Colonic mucosa (tissue), 4 donors: ENCODE results near the gene AKT2. TPM values are rescaled to one million over a fixed set of nuclear protein-coding genes. Genes with fewer than 3 reads are reported as not detected.
A peak's percentile ranks its signal among the peaks of the same experiment; 100 is the strongest.

Source experiments
- DNase-seq: peaks from one replicate; pipeline ENCODE4 v3.0.0-alpha.2; 2020
- H3K27ac ChIP-seq: fragments of 200-600 bp; one replicate; pipeline ENCODE4 v1.8.0; 2021
- H3K27me3 ChIP-seq: fragments of 200-600 bp; one replicate; pipeline ENCODE4 v1.8.0; 2021
- H3K36me3 ChIP-seq: fragments of 200-600 bp; one replicate; pipeline ENCODE4 v1.8.0; 2021
- H3K4me1 ChIP-seq: fragments of 200-600 bp; one replicate; pipeline ENCODE4 v1.8.0; 2021; ENCODE audit warnings: mild to moderate bottlenecking
- H3K4me3 ChIP-seq: fragments of 200-600 bp; one replicate; pipeline ENCODE4 v1.8.0; 2021
- H3K9ac ChIP-seq, 2 donors: one replicate each; pipeline ENCODE4 v1.7.0; 2013; ENCODE audit warnings: control low read depth in 2 of 2, low read depth in 2 of 2, low read length in 2 of 2
- H3K9me3 ChIP-seq: fragments of 200-600 bp; one replicate; pipeline ENCODE4 v1.8.0; 2021
- intact Hi-C: fragments of 100-400 bp; cut with DNase I; formaldehyde crosslinking; loops from one replicate; pipeline ENCODE4 v1.14.1; 2022
- total RNA-seq, 2 donors: library from RNA; stranded (reverse); fragmentation: NEBNext Ultra II Directional in 1 of 2; extraction: Animal tissue kit (Norgen Biotek cat#: 25700) in 1 of 2; gene quantifications; one replicate each; pipeline ENCODE4 v1.2.1, GENCODE V29; 2021
- TF ChIP-seq, protein P1 (sequence below): fragments of 200-600 bp; IDR thresholded peaks from one replicate; pipeline ENCODE4 v1.8.0; 2022; ENCODE audit warnings: antibody characterized with exemption, mild to moderate bottlenecking
- donor health status: healthy.
- donor health status: DM: no; HTN: no; CAD: no.
- donor health status: DM: no; HTN: no; CAD: no.

The AKT2 gene
- total RNA-seq, 2 donors from 2014 or later = 95.4 to 119 TPM

DNA sequence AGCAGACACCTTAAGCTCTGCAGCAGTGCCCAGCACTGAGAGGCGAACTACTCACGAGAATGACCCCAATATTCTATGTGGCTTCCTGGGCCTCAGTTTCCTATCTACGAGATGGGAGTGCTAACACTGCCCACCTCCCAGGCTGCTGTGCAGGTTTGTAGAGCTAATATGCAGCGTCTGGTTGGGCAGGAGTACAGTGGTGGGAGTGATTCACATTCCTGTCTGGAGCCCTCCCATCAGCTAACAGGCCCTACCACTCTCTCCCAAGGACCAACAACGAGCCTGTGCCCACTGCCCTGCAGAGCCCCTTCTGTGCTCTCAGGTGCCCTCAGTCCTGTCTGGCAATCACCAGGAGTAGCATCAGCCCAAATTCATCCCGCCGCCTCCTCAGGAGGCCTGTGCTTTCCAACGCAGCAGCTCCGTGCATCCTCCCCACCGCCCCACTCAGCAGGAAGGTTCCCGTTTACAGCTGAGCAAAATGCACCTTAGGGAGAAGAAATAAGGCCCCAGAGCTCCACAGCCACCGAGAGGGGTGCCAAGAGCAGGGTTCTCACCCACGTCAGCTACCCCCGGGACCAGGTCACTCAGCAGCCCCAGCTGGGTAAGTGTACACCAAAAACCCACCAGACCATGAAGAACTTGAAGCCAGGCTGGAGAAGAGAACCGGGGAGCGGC is 6.6 kb downstream of the AKT2 start:
- DNase-seq = no peak
- Histone ChIP-seq H3K4me1 (peaks cover 15% of the 10 kb centered on the region), H3K27ac (peak overlapping the region; percentile 75), H3K4me3 (no peak overlapping the region), H3K36me3 (no peaks in the 10 kb centered on the region), H3K9ac (peak overlapping the region in 1 of 2 donors; percentile 27), H3K27me3 (no peaks in the 10 kb centered on the region), H3K9me3 (no peaks in the 10 kb centered on the region)
- intact Hi-C loops = no loop called here
- TF ChIP-seq, protein P1, sequence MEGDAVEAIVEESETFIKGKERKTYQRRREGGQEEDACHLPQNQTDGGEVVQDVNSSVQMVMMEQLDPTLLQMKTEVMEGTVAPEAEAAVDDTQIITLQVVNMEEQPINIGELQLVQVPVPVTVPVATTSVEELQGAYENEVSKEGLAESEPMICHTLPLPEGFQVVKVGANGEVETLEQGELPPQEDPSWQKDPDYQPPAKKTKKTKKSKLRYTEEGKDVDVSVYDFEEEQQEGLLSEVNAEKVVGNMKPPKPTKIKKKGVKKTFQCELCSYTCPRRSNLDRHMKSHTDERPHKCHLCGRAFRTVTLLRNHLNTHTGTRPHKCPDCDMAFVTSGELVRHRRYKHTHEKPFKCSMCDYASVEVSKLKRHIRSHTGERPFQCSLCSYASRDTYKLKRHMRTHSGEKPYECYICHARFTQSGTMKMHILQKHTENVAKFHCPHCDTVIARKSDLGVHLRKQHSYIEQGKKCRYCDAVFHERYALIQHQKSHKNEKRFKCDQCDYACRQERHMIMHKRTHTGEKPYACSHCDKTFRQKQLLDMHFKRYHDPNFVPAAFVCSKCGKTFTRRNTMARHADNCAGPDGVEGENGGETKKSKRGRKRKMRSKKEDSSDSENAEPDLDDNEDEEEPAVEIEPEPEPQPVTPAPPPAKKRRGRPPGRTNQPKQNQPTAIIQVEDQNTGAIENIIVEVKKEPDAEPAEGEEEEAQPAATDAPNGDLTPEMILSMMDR = no peak

DNA sequence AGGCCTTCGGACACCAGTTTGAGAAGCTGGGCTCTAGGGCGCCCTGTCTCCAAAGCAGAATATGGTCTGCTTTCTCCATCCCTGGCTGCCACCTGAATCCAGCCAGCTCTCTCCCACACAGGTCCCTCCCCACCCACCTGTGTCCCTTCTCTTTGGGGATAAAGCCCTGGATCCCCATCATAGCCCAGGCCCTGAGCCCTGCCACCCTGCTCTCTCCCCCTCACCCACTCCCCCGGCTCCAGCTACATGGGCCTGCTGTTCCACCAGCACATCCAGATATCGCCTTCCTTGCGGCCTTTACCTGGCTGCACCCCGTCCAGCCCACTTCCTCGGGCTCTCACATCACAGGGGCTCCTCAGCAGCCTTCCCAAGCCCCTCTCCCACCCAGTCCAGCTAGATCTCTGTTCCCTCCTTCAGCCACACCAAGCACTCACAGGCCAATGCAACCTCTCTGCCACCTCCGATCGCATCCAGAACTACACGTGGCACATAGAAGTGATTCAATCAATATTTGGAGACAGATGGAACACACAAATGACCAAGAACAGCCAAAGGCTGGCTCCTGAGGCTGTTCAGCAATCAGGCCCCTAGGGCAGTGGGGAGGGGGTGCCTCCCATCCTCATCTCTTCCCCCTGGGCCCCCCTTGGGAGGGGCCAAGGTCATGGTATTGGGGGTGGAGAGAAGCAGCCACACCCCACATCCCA is 7.6 kb downstream of the AKT2 start:
- Histone ChIP-seq H3K4me3 (no peak overlapping the region), H3K9me3 (no peaks in the 10 kb centered on the region), H3K9ac (peak overlapping the region in 1 of 2 donors; percentile 15), H3K4me1 (peaks cover 14% of the 10 kb centered on the region), H3K27me3 (no peaks in the 10 kb centered on the region), H3K36me3 (no peaks in the 10 kb centered on the region), H3K27ac (no peak overlapping the region)
- no peak for DNase-seq
- TF ChIP-seq, protein P1 = no peak
- intact Hi-C loops = no loop called here

DNA sequence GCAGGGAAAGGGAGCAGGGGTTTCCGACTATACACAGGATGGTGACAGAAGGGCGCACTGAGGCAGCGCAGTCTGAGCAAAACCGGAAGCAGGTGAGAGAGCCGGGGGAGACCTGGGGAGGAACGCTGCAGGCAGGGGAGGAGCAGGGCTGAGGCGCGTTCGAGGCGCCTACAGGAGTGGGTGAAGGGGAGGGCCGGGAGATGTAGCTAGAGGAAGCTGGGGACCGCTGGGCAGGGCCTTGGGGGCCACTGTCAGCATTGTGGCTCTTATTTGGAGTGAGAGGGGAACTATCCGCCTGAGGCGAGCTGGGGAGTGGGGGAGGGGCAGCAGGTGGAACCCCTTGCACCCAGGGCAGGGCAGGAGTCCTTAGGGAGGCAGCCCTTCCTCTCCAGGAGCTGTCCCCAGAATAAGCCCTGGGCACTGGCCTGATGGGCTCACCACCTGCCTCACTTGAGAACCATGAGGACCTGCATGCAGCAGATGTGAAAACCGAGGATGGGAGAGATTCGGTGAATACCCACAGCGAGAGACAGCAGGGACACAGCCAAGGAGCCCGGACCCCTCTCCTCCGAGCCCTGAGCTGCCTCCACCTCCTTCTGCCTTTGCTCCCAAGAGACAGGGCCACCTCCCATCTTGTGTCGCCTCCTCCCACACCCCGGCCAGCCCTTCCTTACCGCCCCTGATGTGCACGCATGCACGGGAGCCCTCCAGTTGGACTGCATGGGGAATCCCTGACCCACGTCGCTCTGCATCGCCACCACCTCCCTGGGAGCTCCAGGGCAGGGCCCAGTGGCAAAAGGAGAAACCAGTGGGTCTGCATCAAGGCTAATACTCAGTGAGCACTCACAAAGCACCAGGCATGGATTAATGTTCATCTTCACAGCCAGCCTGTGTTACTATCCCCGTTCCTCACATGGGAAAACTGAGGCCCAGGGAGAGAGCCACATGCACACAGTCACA is 10.3 kb downstream of the AKT2 start:
- intact Hi-C loops = no loop called here
- H3K4me1 ChIP-seq = peaks cover 3% of the 10 kb centered on the region
- H3K36me3 ChIP-seq = no peaks in the 10 kb centered on the region
- H3K27me3 ChIP-seq = no peaks in the 10 kb centered on the region
- no peak overlapping the region for H3K27ac ChIP-seq
- DNase-seq = no peak
- H3K9me3 ChIP-seq = no peaks in the 10 kb centered on the region
- no peak overlapping the region for H3K9ac ChIP-seq
- TF ChIP-seq, protein P1 = no peak
- no peak overlapping the region for H3K4me3 ChIP-seq

DNA sequence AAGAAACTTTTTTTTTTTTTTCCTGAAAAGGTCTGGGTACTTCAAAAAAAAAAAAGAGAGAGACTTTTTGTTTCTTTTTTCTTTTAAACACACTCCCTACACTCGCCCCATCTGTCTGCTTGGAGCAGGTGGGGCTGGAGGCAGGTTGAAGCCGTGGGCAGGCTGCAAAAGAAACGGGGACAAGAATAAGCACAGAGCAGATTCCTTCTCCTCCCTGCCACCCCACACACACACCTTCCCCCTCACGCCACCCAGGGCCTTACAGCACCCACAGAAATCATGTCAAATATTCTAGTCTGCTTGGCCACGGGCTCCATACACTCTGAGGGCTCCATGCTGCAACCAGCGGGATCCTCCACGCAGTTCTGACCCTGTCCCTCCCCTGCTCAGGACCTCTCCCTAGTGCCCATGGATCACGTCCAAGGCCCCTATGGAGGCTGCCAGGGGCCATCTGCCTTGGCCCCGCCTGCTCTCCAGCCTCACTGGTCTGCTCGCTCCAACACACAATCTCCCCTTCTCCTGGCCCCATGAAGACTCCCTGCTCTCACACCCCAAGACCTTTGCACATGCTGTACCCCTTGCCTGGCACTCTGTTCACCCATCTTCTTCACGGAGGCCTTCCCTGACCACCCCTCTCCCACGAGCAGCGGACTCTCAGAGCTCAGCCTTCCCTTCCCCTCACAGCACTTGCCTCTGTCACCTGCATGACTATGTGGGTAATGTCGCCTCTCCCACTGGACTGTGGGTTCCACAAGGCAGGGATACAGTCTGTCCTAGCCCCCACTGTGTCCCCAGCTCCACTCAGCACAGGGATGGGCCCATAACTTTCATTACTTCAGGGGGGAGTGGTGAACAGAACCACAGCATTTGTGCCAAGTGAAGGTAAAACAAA is 11.4 kb downstream of the AKT2 start:
- no peak overlapping the region for H3K4me3 ChIP-seq
- no peaks in the 10 kb centered on the region for H3K4me1 ChIP-seq
- intact Hi-C loops = no loop called here
- H3K9ac ChIP-seq = no peak overlapping the region
- no peaks in the 10 kb centered on the region for H3K27me3 ChIP-seq
- H3K27ac ChIP-seq = no peak overlapping the region
- H3K9me3 ChIP-seq = no peaks in the 10 kb centered on the region
- H3K36me3 ChIP-seq = no peaks in the 10 kb centered on the region
- DNase-seq = no peak
- TF ChIP-seq, protein P1 = no peak
